GM12878 (cell line): Measurements from ENCODE around the gene SYK. TPM values are rescaled to one million over a fixed set of nuclear protein-coding genes. Genes with fewer than 3 reads are reported as not detected.

Experiments used
- BHLHE40 ChIP-seq, 2 experiments: fragments of 450-650 bp in 1 of 2; IDR thresholded peaks; 2 replicates each; pipeline ENCODE4 v1.6.1; 2011 to 2017; ENCODE audit warnings: low read depth in 2 of 2, borderline replicate concordance in 1 of 2, improper control_type of control experiment in 1 of 2, low read length in 1 of 2, mild to moderate bottlenecking in 1 of 2
- CBFB ChIP-seq: IDR thresholded peaks from 2 replicates; pipeline ENCODE4 v1.6.1; 2016; ENCODE audit warnings: antibody characterized with exemption, low read depth
- CREB1 ChIP-seq: IDR thresholded peaks from 2 replicates; pipeline ENCODE4 v1.6.1; 2012; ENCODE audit warnings: low read depth, mild to moderate bottlenecking, inconsistent platforms
- CUX1 ChIP-seq: IDR thresholded peaks from 2 replicates; pipeline ENCODE4 v1.6.1; 2012; ENCODE audit warnings: improper control_type of control experiment, low read depth, low read length; ENCODE audit not compliant: insufficient replicate concordance
- ELK1 ChIP-seq: IDR thresholded peaks from 2 replicates; pipeline ENCODE4 v1.6.1; 2012; ENCODE audit warnings: low read depth, low read length, improper control_type of control experiment
- ETV6 ChIP-seq, 2 experiments: fragments of 450-650 bp in 1 of 2; IDR thresholded peaks in 1 of 2; conservative IDR thresholded peaks in 1 of 2; 2 replicates each; pipeline ENCODE4 v1.6.1; 2014; ENCODE audit warnings: antibody characterized with exemption in 1 of 2, borderline replicate concordance in 1 of 2, low read depth in 1 of 2, mild to moderate bottlenecking in 1 of 2, moderate library complexity in 1 of 2
- FOXM1 ChIP-seq: IDR thresholded peaks from 2 replicates; pipeline ENCODE4 v1.6.1; 2012; ENCODE audit warnings: low read depth, mild to moderate bottlenecking, inconsistent platforms, low read length, moderate library complexity
- HSF1 ChIP-seq: fragments of 150-350 bp; IDR thresholded peaks from 2 replicates; pipeline ENCODE4 v1.6.1; 2014; ENCODE audit warnings: mild to moderate bottlenecking, low read depth, low read length
- JUNB ChIP-seq: IDR thresholded peaks from 2 replicates; pipeline ENCODE4 v1.6.1; 2016; ENCODE audit warnings: antibody characterized with exemption, mild to moderate bottlenecking
- PBX3 ChIP-seq: IDR thresholded peaks from 2 replicates; pipeline ENCODE4 v1.6.1; 2011; ENCODE audit warnings: mild to moderate bottlenecking, low read depth, low read length, moderate library complexity; ENCODE audit not compliant: insufficient replicate concordance
- RUNX3 ChIP-seq: IDR thresholded peaks from 2 replicates; pipeline ENCODE4 v1.6.1; 2012; ENCODE audit warnings: low read length, inconsistent platforms
- SIN3A ChIP-seq: IDR thresholded peaks from 2 replicates; pipeline ENCODE4 v1.6.1; 2012; ENCODE audit warnings: low read depth, low read length, improper control_type of control experiment
- SREBF1 ChIP-seq: IDR thresholded peaks from 2 replicates; pipeline ENCODE4 v1.6.1; 2012; ENCODE audit warnings: mild to moderate bottlenecking, low read length
- USF1 ChIP-seq: IDR thresholded peaks from 2 replicates; pipeline ENCODE4 v1.6.1; 2011; ENCODE audit warnings: borderline replicate concordance, low read depth, mild to moderate bottlenecking, moderate library complexity, mixed read lengths, low read length; ENCODE audit not compliant: insufficient read depth; ENCODE audit errors: extremely low read length
- polyA plus RNA-seq, 11 experiments: library from polyadenylated mRNA; depleted of rRNA in 4 of 11; unstranded in 6 of 11; stranded (reverse) in 5 of 11; fragments of >200 nt; fragmentation: Nextera tagmentation in 4 of 11; fragmentation: Illumina TruSeq in 1 of 11; extraction: Ambion mirVana in 4 of 11; extraction: Trizol in 1 of 11; gene quantifications; 1 replicate in 1 of 11; 2 replicates in 10 of 11; pipeline versions ENCODE4 v1.2.1 to v1.2.3, GENCODE V29; 2011 to 2016; ENCODE audit warnings: inconsistent platforms in 2 of 11, missing spikeins in 2 of 11, low read depth in 1 of 11
- total RNA-seq, 4 experiments: library from RNA; depleted of rRNA in 3 of 4; stranded (reverse); fragments of >200 nt in 3 of 4; fragmentation: Illumina TruSeq in 1 of 4; extraction: Trizol in 1 of 4; gene quantifications; 2 replicates each; pipeline versions ENCODE4 v1.2.1 to v1.2.3, GENCODE V29; 2013 to 2021
- TF ChIP-seq, protein P1 (sequence below): IDR thresholded peaks from 2 replicates; pipeline ENCODE4 v1.6.1; 2011; ENCODE audit warnings: low read depth, low read length, improper control_type of control experiment, borderline replicate concordance

SYK gene
- total and polyA plus RNA-seq, 10 of the 15 experiments (the other 5 are each of a cell fraction or from before 2014, with no cell fraction given) = 6.5 to 135 (median 68.8) TPM

DNA sequence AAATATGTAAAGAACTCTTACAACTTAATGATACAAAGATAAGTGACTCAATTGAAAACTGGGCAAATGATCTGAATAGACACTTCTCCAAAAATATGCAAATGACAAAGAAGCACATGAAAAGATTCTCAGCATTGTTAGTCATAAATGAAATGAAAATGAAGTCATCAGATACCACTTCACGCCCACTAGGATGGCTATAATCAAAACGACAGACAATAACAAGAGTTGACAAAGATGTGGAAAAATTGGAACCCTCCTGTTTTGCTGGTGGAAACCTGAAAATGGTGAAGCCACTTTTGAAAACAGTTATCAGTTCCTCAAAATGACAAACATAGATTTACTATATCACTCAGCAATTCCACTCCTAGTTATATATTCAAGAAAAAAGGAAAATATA is 7.9 kb upstream of the SYK start (continued):
- TF ChIP-seq ETV6 (conservative IDR thresholded peaks at IDR 0.05 in 1 of 2, IDR thresholded peaks at IDR 0.05 in 1 of 2; ENCODE audit: borderline replicate concordance in 1 of 2, low read depth in 1 of 2) (peak in 1 of 2 experiments; percentile 30; a peak in 1 of 4 replicates), ELK1 (no peak), PBX3 (no peak), JUNB (peak; percentile 98), SIN3A (no peak), SREBF1 (peak; percentile 69; the same call in 1 of the 2 replicates), USF1 (no peak), HSF1 (no peak), RUNX3 (peak; percentile 77), BHLHE40 (IDR thresholded peaks at IDR 0.05; ENCODE audit: borderline replicate concordance in 1 of 2, low read depth in 2 of 2, low read length in 1 of 2) (no peak), FOXM1 (peak; percentile 70; the same call in 1 of the 2 replicates), CREB1 (no peak), CBFB (peak; percentile 38; the same call in 1 of the 2 replicates), CUX1 (no peak)
- TF ChIP-seq, protein P1, sequence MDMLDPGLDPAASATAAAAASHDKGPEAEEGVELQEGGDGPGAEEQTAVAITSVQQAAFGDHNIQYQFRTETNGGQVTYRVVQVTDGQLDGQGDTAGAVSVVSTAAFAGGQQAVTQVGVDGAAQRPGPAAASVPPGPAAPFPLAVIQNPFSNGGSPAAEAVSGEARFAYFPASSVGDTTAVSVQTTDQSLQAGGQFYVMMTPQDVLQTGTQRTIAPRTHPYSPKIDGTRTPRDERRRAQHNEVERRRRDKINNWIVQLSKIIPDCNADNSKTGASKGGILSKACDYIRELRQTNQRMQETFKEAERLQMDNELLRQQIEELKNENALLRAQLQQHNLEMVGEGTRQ = no peak
